CD4-positive, alpha-beta T cell treated with Interleukin-2 at 100 ng/mL for 4 hours (primary cell): ENCODE results near the gene DPH1.

Source experiments
- DNase-seq: peaks from one replicate; pipeline ENCODE4 v3.0.0-alpha.2; 2020; ENCODE audit warnings: low spot score

The DPH1 gene

DNA sequence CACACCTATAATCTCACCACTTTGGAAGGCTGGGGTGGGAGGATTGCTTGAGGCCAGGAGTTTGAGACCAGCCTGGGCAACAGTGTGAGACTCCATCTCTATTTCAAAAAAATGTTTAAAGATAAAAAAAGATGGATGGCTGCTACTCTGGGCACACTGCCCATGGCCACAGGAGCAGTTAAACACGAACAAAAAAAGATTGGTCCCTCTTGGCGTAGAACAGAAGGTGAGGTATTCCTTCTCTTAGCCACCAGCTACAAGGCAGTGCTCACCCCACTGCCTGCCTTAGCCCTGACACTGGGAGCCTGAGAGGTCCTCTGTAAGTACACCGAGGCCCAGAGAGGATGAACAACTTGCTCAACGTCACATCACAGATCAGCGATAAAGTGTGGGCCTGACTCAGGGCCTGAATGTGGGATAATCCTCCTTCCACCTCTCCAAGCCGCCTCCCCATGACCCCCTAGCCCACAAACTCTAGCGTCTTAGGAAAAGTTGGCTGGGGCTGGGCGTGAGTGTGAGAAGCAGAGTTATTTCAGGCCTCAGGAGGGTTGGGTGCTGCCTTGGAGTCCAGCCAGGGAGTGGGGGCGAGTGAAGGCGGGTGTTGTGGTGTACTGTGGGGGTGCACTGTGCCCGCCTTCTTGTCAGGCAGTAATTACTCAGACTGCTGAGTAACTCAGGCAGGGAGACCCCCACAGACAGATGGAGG lies 2.3 kb upstream of the DPH1 start:
- no peak for DNase-seq

DNA sequence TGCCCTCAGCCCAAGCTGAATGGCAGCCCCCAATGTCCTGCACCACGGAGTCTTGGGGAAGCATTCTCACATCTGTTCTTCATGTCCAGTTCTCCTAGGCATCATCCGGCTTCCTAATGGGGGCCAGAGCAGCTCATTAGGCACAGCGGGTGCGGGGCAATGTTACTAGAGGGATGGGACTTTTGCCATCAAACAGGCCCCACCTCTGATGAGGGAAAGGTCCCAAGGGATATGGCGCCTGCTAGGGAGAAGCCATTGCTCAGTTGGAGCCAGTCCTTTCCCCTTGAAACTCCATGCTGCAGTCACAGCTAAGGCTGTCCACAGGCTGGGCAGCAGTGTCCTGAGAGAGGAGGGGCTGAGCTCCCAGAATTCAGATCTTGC lies 1.7 kb upstream of the DPH1 start:
- no peak for DNase-seq

DNA sequence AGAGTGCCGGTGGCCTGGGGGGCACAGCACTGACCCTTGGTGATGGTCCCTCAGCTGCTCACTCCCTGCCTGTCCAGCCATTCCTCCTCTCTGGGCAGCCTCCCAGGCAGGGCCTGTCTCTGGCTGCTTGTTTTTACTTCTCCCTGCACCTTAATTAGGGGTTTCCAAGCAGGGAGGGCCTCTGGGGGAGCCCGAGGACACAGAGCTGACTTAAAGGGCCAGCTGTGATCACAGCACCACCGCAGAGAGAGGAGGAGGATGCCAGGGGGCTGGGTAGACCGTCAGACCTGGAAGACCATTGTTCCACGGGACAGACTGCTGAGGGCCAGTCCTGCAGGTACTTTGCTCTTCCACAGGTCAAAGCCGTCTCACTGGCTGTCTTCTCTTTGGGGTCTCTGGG lies 1.2 kb upstream of the DPH1 start:
- no peak for DNase-seq

DNA sequence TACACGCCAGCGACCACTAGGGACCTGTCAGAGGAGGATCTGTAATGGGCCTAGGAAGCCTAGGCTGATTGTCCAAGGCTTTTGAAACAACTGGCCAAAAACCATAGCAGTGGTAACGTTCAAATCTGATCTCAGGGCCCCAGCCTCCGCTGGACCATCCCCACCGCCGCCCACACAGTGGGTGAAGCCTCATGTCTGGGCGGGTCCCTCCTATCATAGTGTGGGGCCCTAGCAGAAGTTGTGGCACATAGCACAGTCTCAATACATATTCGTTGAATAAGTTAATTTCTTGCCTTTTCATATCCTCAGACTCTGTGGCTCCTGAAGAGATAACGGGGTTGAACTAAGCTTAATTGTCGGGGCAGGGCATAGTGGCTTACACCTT lies 818 bp downstream of the DPH1 start:
- no peak for DNase-seq

DNA sequence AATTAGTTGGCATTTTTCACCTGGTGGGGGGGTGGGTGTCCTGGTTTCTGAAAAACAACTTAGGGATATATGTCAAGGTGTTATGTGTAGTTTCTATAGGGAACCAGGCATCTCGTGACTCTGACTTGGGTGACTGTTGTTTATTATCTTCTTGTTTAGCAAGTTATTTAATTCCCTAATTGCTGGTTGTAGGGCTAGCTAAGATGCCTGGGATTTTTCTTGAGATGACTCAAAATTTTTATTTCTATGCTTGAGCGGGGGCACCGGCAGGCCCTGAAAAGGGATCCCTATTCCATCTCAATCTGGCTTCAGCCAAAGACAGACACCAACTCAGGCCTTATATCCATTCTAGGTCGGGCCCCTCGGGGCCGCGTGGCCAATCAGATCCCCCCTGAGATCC lies 3.2 kb downstream of the DPH1 start:
- no peak for DNase-seq

DNA sequence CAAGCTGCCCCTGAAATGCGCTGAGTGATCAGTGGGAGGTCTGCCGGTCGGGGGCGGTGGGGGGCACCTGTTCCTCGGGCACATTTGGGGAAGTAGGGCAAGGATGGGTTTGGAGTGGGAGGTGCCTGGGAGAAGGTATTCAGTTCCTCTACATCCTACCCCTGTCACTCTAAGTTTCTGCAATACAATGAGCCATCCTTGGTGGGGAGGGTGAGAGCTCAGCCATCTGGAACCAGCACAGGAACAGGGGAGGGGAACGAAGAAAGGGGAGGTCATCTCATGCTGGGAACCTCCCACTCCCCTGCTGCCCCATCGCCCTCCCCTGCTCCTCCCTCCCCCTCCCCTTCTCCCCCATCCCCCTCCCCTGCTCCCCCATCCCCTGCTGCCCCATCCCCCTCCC lies 4.2 kb downstream of the DPH1 start:
- no peak for DNase-seq

DNA sequence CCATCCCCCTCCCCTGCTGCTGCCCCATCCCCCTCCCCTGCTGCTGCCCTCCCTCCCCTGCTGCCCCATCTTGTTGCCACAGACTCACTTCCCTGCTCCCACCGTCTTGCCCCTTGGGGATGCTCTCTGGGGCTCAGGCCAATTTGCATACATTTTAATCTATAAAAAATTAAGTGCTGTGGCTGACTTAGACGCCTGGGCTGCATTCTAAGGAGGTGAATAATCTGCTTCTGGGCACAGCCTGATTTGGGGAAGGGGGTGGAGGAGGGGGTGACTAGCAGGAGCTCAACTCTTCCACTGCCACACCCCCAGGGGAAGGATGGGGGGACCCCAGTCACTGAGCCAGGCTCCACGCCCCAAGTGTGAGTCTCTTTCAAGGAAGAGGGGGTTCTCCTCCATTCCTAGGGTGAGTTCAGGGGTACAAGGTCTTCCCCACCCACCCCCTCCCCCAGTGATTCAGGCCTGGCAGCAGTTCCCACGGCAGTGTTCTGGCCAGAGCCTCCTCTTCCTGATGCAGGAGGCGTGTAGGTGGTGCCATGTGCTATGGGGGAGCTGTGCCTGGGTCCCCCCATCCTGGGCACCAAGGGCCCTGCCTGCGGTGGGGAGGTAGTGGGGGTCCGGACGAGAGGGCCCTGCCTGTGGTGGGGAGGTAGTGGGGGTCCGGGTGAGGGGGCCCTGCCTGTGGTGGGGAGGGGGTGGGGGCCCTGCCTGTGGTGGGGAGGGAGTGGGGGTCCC lies 5.0 kb downstream of the DPH1 start:
- DNase-seq: no peak

DNA sequence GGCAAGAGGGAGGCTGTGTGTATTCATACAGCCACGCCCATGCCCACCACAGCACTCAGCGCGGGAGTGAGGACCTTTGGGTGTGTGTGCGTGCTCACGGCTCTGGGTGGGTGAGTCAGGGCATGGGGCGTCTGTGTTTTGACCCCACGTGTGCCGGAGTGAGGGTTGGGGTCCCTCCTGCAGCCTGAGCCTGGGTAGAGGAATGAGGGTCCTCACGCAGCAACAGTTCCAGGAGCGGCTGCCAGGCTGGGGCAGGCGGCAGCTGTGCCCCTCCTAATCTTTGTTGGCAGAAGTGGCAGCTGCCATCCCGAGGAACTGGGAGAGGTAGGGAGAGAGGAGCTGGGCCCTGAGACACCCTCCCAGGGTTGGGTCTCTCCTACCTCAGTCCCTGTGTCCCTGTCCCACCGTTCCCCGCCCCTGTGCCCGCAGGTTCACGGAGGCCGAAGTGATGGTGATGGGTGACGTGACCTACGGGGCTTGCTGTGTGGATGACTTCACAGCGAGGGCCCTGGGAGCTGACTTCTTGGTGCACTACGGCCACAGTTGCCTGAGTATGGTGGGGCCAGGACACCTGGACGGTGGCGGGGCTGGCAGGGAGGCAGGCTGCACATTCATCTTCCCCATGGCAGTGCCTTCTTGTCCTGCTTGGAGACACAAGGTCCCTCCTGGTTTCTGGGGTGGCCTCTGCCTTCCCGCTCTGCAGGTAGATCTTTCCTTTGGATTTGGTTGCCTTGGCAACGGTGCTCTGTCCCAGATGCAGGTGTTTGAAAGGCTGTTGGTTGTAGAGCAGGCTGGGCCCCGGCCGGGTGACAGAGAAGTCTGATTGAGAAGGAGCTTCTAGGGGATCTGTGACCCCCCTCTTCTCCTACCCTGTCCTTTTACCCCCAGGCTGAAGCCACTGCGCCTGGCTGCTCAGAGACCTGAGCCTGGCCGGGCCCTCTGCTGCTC lies 5.9 kb downstream of the DPH1 start:
- DNase-seq: no peak

DNA sequence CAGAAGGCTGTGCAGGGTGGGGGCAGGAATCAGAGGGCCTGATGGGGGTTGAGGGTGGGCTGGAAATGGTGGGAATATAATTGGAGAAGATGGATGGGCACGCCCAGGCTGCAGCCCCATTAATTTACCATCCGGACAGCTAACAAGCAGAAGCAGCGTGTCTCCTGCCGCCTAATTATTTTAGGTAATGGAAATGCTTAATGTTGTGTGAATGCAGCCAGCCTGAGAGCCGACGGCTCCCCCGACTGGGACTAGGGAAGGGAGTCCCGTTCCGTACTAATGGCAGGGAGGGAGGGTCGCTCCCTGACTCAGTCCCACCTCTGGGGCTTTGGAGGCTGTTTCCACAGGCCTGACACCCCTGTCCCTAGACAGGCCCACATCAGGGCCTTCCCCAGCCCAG lies 7.2 kb downstream of the DPH1 start:
- no peak for DNase-seq

DNA sequence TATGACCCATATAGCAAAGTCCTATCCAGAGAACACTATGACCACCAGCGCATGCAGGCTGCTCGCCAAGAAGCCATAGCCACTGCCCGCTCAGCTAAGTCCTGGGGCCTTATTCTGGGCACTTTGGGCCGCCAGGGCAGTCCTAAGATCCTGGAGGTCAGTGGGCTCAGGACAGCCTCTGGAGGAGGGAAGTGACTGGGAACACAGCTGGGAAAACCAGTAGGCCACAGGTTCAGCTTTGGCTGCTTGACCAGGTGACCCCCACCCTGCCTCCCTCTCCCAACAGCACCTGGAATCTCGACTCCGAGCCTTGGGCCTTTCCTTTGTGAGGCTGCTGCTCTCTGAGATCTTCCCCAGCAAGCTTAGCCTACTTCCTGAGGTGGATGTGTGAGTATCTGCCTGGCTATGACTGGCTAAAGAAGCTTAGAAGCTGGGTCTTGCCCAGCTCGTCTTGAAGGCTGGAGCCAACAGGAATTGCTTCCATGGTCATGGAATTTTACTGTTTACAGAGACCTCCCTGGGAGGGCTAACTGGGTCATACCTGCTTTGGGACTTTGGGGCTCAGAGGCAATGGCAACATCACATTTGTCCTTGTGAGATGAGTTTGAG lies 10.4 kb downstream of the DPH1 start:
- DNase-seq: no peak

DNA sequence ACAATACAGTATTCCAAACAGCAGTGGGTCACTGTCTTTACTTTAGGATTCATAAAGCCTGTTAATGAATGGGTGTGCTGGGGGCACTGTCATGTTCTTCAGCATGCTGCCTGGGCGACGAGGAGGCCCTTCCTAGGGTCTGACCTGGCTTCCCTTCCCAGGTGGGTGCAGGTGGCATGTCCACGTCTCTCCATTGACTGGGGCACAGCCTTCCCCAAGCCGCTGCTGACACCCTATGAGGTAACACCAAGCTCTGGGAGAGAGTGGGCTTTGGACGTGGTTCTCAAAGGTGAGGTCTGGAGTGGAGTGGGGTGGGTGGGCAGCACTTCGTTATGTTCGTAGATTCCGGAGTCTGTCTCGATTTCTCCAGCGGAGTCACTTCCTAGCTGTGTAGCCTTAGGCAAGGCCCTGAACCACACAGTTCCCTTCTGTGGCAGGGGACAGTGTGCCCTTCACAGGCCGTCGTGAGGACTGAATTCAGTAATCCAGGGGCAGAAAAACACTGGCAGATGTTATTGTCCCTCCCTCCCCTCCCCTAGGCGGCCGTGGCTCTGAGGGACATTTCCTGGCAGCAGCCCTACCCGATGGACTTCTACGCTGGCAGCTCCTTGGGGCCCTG lies 11.1 kb downstream of the DPH1 start:
- DNase-seq: no peak

DNA sequence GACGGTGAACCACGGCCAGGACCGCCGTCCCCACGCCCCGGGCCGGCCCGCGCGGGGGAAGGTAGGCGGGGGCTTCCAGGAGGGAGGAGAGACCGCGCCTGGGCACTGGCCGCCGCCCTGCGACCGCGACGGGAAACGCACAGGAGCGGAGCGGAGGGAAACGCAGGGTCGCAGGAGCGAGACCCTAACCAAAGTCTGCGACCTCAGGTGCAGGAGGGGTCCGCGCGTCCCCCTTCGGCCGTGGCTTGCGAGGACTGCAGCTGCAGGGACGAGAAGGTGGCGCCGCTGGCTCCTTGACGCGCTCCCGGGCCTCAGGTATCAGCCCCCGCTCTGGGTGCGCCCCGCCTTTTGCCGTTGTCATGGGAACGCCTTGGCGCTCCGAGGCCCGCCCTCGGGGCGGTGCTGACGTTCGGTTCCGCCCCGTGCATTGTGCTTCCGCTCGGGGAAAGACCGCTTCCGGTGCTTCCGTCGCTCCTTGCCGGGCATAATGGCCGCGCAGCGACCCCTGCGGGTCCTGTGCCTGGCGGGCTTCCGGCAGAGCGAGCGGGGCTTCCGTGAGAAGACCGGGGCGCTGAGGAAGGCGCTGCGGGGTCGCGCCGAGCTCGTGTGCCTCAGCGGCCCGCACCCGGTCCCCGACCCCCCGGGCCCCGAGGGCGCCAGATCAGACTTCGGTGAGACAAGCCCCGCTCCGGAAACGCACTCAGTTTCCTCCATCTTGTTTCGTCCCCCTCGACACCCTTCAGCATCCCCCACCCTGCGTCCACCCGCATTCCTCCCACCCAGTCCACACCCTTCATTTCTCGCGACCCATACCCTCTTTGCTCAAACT lies 11.8 kb downstream of the DPH1 start, which contains the start of gene OVCA2:
TSS of gene OVCA2 (plus strand) at position 462 of the 829 bp plus-strand sequence. CDS start at position 488, 26 bp downstream.
- peak; percentile 97 for DNase-seq

DNA sequence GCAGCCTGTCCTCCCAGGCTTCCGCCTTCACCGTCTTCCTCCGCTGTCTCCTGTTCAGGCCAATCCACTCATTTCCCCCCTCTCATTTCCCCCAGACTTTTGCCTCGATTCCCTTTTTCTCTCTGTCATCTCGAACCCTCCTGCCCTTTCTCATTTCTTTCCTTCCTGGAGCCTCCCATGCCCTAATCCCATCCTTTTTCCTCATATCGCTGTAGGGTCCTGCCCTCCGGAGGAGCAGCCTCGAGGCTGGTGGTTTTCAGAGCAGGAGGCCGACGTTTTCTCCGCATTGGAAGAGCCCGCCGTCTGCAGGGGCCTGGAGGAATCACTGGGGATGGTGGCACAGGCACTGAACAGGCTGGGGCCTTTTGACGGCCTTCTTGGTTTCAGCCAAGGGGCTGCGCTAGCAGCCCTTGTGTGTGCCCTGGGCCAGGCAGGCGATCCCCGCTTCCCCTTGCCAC lies 12.5 kb downstream of the DPH1 start:
- no peak for DNase-seq

DNA sequence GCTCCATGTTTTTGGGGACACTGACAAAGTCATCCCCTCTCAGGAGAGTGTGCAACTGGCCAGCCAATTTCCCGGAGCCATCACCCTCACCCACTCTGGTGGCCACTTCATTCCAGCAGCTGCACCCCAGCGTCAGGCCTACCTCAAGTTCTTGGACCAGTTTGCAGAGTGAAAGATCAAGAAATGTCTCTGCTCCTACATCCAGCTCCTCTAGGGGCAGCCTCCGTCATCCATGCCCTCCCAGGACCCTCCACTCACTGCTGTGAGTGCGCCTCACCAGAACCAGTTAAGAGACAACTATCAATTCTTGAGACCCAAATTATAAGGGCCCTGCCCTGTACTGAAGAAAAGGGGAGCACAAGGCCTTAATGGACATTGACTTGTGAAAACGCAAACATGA lies 13.0 kb downstream of the DPH1 start:
- no peak for DNase-seq

DNA sequence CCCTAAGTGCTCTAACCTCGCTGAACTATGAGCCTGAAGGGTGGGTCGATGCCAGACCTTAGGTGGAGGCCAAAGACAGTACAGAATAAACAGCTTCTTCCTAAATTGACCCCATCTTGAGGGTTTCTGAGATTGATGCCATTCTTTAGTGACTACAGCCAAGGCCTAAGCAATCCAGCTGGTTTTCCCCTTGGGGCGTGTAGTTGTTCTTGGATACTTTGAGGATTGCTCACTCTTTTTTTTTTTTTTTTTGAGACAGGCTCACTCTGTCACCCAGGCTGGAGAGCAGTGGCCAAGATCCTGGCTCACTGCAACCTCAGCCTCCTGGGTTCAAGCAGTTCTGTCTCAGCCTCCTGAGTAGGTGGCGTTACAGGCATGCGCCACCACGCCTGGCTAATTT lies 13.8 kb downstream of the DPH1 start:
- DNase-seq: no peak

DNA sequence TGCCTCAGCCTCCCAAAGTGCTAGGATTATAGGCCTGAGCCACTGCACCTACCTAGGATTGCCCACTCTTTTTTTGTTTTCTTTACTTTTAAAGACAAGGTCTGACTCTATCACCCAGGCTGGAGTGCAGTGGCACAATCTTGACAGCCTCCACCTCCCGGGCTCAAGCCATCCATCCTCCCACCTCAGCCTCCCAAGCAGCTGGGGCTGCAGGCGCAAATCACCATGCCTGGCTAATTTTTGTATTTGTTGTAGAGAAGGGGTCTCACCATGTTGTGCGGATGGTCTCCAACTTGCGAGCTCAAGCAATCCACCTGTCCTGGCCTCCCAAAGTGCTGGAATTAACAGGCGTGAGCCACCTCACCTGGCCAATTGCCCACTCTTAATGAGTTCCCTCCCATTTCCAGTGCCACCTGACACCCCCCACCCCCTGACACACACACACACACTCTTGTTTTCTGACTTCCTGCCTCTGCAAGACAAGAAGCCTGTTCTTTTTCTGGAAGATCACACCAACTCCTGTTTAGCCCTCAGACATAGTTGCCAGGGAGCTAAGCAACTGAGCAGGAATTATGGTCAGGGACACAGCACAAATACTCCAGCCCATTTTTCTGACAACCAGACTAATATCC lies 14.4 kb downstream of the DPH1 start:
- DNase-seq: no peak

DNA sequence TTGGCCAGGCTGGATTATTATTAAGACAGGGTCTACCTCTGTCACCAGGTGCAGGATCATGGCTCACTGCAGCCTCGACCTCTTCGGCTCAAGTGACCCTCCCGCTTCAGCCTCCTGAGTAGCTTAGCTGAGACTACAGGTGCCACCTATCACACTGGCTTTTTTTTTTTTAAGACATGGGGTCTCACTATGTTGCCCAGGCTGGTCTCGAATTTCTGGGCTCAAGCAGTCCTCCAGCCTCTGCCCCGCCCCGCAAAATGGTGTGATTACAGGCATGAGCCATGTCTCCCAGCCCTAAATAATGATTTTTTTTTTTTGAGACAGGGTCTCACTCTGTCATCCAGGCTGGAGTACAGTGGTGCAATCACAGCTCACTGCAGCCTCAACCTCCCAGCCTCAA lies 17.6 kb downstream of the DPH1 start:
- DNase-seq: no peak

DNA sequence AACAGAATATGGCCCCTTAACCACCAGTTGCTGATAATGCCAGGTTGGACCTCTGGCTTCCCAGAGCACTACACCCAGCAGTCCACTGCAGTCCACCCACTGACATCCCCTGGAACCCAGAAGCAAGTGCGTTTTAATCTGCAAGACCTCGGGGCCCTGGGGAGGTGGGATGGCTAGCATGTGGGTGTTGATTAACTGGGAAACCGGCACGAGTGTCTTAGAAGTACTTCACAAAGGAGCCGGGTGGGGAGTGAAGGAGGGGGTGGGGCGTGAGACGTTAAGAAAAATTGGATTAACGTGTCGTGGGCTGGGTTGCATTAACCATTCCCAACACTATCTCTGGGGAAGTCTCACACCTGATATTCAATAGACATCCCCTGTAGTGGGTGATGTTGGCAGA lies 18.9 kb downstream of the DPH1 start:
- DNase-seq: no peak

DNA sequence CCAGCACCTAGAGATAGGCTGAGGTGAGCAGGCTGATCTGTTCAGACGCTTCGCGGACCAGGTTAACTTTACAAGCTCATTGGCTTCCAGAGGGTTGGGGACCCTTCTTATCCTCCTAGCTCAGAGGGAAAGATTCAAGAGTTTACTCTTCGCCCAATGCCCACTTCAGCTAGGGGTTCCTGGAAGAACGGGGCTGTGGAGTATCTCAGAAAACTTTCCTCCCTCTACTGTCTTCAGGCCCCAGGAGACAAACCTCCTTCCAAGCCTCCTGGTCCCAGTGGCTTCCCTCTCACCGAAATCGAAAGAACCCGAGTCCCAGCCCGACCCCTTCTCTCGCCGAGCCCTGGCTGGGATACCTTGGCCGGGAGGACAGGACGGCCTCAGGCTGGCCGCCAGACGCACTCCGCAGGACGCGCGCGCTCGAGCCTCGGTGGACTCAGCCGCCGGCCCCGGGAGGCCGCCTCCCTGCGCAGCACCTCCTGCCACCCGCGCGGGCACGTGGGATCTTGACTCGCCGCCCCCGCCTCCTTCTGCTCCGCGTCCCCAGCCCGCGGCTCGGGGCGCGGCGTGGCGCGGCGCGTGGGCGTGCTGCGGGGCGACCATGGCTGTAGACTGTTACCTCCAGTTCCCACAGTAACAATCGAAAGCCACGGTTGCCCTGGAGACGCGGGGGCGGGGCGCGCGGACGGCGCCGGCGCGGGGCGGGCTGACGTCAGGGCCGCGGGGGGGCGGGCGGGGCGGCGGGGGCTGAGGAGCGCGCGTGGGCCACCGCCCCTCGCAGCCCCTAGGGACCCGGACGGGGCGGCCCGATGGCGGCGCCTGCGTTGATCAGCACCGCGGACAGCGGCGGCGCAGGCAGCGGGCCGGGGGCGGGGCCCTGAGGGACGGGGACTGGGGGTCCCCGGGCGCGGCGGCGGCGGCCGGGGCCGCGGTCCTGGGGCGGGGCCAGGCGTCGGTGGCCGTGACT lies 19.7 kb downstream of the DPH1 start:
- DNase-seq: peak; percentile 93
